HCT116 (cell line): ENCODE results near the gene PRSS57. TPM values are rescaled to one million over a fixed set of nuclear protein-coding genes. Genes with fewer than 3 reads are reported as not detected.
"Not testable (repeated sequence)": the region's sequence is repeated elsewhere in the genome, so short reads cannot be mapped to it uniquely, and the experiment has no call there.

Experiments
- ATAC-seq: fragments of 200-7000 bp; cut with Tn5 transposase; 2 replicates; pipeline ENCODE4 v1.9.1; 2020; ENCODE audit warnings: mild to moderate bottlenecking, moderate library complexity
- BruUV-seq: library from RNA; stranded (reverse); fragments of 400-500 nt; replicated peaks from 2 replicates; lab custom pipeline; 2021; lab: Mats Ljungman, UMichigan
- CTCF ChIA-PET: fragments of 300-600 bp; sonication (Branson Sonifier 250); formaldehyde crosslinking; loops from one replicate; lab custom pipeline; 2021; ENCODE audit warnings: antibody characterized with exemption; lab: Charles Lee
- POLR2A ChIA-PET: fragments of 300-600, 350-600 bp; sonication (Branson Sonifier 250); formaldehyde crosslinking; loops from one replicate; lab custom pipeline; 2021; ENCODE audit warnings: antibody characterized with exemption; lab: Charles Lee
- RAD21 ChIA-PET, 2 experiments: fragments of 300-600 bp; sonication (Branson Sonifier 250); formaldehyde crosslinking; loops; one replicate each; lab custom pipeline; 2023; ENCODE audit warnings: low total read pairs in 2 of 2; ENCODE audit not compliant: uncharacterized antibody in 2 of 2, unreplicated experiment in 2 of 2, low non-redundant PET in 1 of 2; lab: Charles Lee
- DNase-seq: peaks from one replicate; pipeline ENCODE4 v3.0.0-alpha.2; 2010; ENCODE audit warnings: low read depth, low spot score
- H2AFZ ChIP-seq: fragments of 200-600 bp; shearing (Covaris generic), sonication (generic); 2 replicates; pipeline ENCODE4 v1.6.1; 2017; ENCODE audit warnings: low read depth, mixed run types, mixed read lengths, antibody characterized with exemption, low read length; ENCODE audit not compliant: poor library complexity, severe bottlenecking
- H3K27ac ChIP-seq: 2 replicates; pipeline ENCODE4 v1.5.1; 2012; ENCODE audit warnings: low read depth, low read length
- H3K27me3 ChIP-seq: fragments of 200-600 bp; sonication (generic); 2 replicates; pipeline ENCODE4 v1.6.1; 2016; ENCODE audit warnings: mixed run types, low read length, mixed read lengths; ENCODE audit not compliant: insufficient read depth
- H3K36me3 ChIP-seq, 2 experiments: fragments of 200-500 bp in 1 of 2; fragments of 200-600 bp in 1 of 2; sonication (Bioruptor generic) in 1 of 2; sonication (generic) in 1 of 2; 2 replicates each; pipeline versions ENCODE4 v1.5.1 to v1.6.1; 2014 to 2016; ENCODE audit warnings: low read length in 2 of 2, inconsistent platforms in 1 of 2, mixed read lengths in 1 of 2, mixed run types in 1 of 2; ENCODE audit not compliant: insufficient read depth in 2 of 2, control insufficient read depth in 1 of 2
- H3K4me1 ChIP-seq, 2 experiments: fragments of 200-600 bp in 1 of 2; sonication (generic) in 1 of 2; 2 replicates each; pipeline versions ENCODE4 v1.5.1 to v1.6.1; 2012 to 2017; ENCODE audit warnings: low read length in 2 of 2, inconsistent platforms in 1 of 2, mild to moderate bottlenecking in 1 of 2, mixed read lengths in 1 of 2, mixed run types in 1 of 2, moderate library complexity in 1 of 2; ENCODE audit not compliant: insufficient read depth in 2 of 2, control insufficient read depth in 1 of 2
- H3K4me2 ChIP-seq: fragments of 200-600 bp; sonication (generic); 2 replicates; pipeline ENCODE4 v1.6.1; 2017; ENCODE audit warnings: mixed run types, low read length, mixed read lengths
- H3K4me3 ChIP-seq, 2 experiments: fragments of 200-600 bp in 1 of 2; sonication (generic) in 1 of 2; replicated peaks in 1 of 2; 2 replicates each; pipeline ENCODE4 v1.5.1; 2011 to 2016; ENCODE audit warnings: low read length in 2 of 2, control low read depth in 1 of 2, low read depth in 1 of 2, mild to moderate bottlenecking in 1 of 2, mixed read lengths in 1 of 2, mixed run types in 1 of 2
- H3K79me2 ChIP-seq: fragments of 200-600 bp; sonication (generic); 2 replicates; pipeline ENCODE4 v1.6.1; 2017; ENCODE audit warnings: mild to moderate bottlenecking, mixed run types, low read length, moderate library complexity, mixed read lengths; ENCODE audit not compliant: insufficient read depth
- H3K9ac ChIP-seq: fragments of 200-600 bp; sonication (generic); 2 replicates; pipeline ENCODE4 v1.6.1; 2016; ENCODE audit warnings: low read length, mixed read lengths
- H3K9me2 ChIP-seq: fragments of 200-600 bp; sonication (generic), shearing (Covaris generic); 2 replicates; pipeline ENCODE4 v1.6.1; 2017; ENCODE audit warnings: mixed run types, mild to moderate bottlenecking, moderate library complexity; ENCODE audit not compliant: insufficient read depth
- H3K9me3 ChIP-seq, 2 experiments: fragments of 200-500 bp in 1 of 2; fragments of 200-600 bp in 1 of 2; sonication (Bioruptor generic) in 1 of 2; sonication (generic) in 1 of 2; 2 replicates each; pipeline ENCODE4 v1.6.1; 2014 to 2017; ENCODE audit warnings: low read length in 2 of 2, mixed read lengths in 2 of 2, inconsistent platforms in 1 of 2, low read depth in 1 of 2, mild to moderate bottlenecking in 1 of 2, mixed run types in 1 of 2, moderate library complexity in 1 of 2; ENCODE audit not compliant: control insufficient read depth in 1 of 2, insufficient read depth in 1 of 2
- H4K20me1 ChIP-seq: fragments of 200-600 bp; sonication (generic), shearing (Covaris generic); 2 replicates; pipeline ENCODE4 v1.6.1; 2017; ENCODE audit warnings: mixed run types, mild to moderate bottlenecking, moderate library complexity; ENCODE audit not compliant: insufficient read depth
- POLR2A ChIP-seq: IDR thresholded peaks from 2 replicates; pipeline ENCODE4 v1.7.0; 2011; ENCODE audit warnings: borderline replicate concordance; ENCODE audit not compliant: insufficient read depth, insufficient read length; ENCODE audit errors: extremely low read depth
- SRF ChIP-seq: IDR thresholded peaks from 2 replicates; pipeline ENCODE4 v1.6.1; 2012; ENCODE audit warnings: low read depth
- intact Hi-C: fragments of 100-400 bp; cut with micrococcal nuclease; formaldehyde crosslinking; loops from 2 replicates; pipeline ENCODE4 v1.10.0; 2022
- total RNA-seq: library from RNA; stranded (reverse); gene quantifications from one replicate; pipeline ENCODE4 v1.2.1, GENCODE V29; 2021; ENCODE audit not compliant: unreplicated experiment
- TF ChIP-seq, protein P1 (sequence below), 3 experiments: fragments of 200-600 bp in 1 of 3; sonication (generic) in 1 of 3; IDR thresholded peaks in 2 of 3; conservative IDR thresholded peaks in 1 of 3; 2 replicates each; pipeline ENCODE4 v1.5.1; 2012 to 2017; ENCODE audit warnings: low read depth in 2 of 3, low read length in 2 of 3, antibody characterized with exemption in 1 of 3, borderline replicate concordance in 1 of 3, control low read depth in 1 of 3, mild to moderate bottlenecking in 1 of 3, mixed read lengths in 1 of 3, mixed run types in 1 of 3, moderate library complexity in 1 of 3; ENCODE audit not compliant: insufficient read depth in 1 of 3

The PRSS57 gene
- total RNA-seq, 1 experiment from 2014 or later: not detected

DNA sequence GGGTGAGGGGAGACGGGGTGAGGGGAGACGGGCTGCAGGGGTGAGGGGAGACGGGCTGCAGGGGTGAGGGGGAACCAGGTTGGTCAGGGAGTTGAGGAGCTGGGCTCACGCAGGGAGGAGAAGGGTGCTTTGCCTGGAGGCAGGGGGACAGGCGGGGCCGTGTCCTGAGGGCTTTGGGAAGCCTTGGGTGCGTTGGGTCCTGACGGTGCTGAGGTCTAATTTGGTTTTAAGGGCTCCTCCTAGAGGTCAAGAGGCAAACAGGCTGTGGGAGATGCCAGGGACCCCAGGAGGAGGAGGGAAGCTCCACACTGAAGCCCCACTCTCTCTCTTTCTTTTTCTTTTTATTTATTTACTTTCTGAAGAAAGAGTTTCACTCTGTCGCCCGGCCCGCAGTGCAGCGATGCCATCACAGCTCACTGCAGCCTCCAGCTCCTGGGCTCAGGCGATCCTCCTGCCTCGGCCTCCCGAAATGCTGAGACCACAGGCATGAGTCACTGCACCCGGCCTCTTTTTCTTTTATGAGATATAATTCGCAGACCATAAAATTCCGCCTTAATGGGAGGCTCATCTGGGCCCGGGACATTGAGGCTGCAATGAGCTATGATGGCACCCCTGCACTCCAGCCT lies 46.4 kb upstream of the PRSS57 start:
- DNase-seq: no peak
- H2AFZ ChIP-seq: no peak overlapping the region
- RAD21 ChIA-PET: no interaction called here
- CTCF ChIA-PET: interaction anchor here (0.9 to 1.2 kb wide), 3 partner anchors 9 to 78 kb away, joined by 3 read pairs; partner anchors contain the start of genes MISP and RNF126
- POLR2A ChIA-PET: no interaction called here
- peaks cover 0 to 4% of the 10 kb centered on the region in 2 experiments; a peak in 2 of 4 replicates for H3K9me3 ChIP-seq
- TF ChIP-seq POLR2A (no peak), SRF (no peak)
- TF ChIP-seq, protein P1, sequence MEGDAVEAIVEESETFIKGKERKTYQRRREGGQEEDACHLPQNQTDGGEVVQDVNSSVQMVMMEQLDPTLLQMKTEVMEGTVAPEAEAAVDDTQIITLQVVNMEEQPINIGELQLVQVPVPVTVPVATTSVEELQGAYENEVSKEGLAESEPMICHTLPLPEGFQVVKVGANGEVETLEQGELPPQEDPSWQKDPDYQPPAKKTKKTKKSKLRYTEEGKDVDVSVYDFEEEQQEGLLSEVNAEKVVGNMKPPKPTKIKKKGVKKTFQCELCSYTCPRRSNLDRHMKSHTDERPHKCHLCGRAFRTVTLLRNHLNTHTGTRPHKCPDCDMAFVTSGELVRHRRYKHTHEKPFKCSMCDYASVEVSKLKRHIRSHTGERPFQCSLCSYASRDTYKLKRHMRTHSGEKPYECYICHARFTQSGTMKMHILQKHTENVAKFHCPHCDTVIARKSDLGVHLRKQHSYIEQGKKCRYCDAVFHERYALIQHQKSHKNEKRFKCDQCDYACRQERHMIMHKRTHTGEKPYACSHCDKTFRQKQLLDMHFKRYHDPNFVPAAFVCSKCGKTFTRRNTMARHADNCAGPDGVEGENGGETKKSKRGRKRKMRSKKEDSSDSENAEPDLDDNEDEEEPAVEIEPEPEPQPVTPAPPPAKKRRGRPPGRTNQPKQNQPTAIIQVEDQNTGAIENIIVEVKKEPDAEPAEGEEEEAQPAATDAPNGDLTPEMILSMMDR (IDR thresholded peaks at IDR 0.05 in 2 of 3, conservative IDR thresholded peaks at IDR 0.05 in 1 of 3; ENCODE audit: borderline replicate concordance in 1 of 3, insufficient read depth in 1 of 3, low read depth in 2 of 3, low read length in 2 of 3): peak in 2 of 3 experiments; percentile 30 to 32; a peak in 2 of 6 replicates
- no peak overlapping the region for H3K27ac ChIP-seq
- H3K4me1 ChIP-seq: no peaks in the 10 kb centered on the region
- no peaks in the 10 kb centered on the region for H4K20me1 ChIP-seq
- no peaks in the 10 kb centered on the region for H3K79me2 ChIP-seq
- no peaks in the 10 kb centered on the region for H3K9me2 ChIP-seq
- intact Hi-C loops: no loop called here
- H3K4me3 ChIP-seq: no peak overlapping the region
- ATAC-seq: peak; percentile 53
- H3K9ac ChIP-seq: no peak overlapping the region
- no peaks in the 10 kb centered on the region for H3K27me3 ChIP-seq
- no peaks in the 10 kb centered on the region for H3K36me3 ChIP-seq
- H3K4me2 ChIP-seq: no peak overlapping the region
- BruUV-seq: no TSS peak

DNA sequence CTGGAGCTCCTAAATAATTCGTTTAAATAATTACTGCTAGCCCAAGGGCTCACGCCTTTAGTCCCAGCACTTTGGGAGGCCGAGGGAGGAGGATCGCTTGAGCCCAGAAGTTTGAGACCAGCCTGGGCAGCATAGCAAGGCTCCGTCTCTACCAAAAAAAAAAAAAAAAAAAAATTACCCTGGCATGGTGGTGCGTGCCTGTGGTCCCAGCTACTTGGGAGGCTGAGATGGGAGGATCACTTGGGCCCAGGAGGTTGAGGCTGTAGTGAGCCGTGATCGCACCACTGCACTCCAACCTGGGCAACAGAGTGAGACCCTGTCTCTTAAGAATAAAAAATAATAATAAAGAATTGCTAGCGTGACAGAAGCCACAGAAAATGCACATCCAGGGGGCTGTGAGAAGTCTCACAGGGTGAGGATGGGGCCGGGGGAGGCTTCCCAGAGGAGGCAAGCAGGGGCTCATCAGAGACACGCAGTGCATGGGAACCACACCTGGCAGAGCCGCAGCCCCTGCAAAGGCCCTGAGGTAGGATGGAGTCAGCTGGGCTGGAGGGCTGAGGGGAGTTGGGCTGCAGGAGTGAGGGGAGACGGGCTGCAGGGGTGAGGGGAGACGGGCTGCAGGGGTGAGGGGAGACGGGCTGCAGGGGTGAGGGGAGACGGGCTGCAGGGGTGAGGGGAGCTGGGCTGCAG lies 45.7 kb upstream of the PRSS57 start:
- H3K9me2 ChIP-seq, H2AFZ ChIP-seq, H3K36me3 ChIP-seq, BruUV-seq, H3K27me3 ChIP-seq, DNase-seq, H3K27ac ChIP-seq, H3K4me2 ChIP-seq, intact Hi-C loops, RAD21 ChIA-PET, H3K4me3 ChIP-seq, H3K79me2 ChIP-seq, ATAC-seq, H3K9ac ChIP-seq, H4K20me1 ChIP-seq, POLR2A ChIA-PET, H3K9me3 ChIP-seq, H3K4me1 ChIP-seq: not testable (repeated sequence)
- CTCF ChIA-PET: interaction anchor here (0.9 to 1.4 kb wide), 3 partner anchors 10 to 30 kb away, joined by 3 read pairs; partner anchors contain the start of gene MISP
